Right ventricle myocardium superior (tissue), 1 donor: ENCODE measurements around the gene DDX24. TPM values are rescaled to one million over a fixed set of nuclear protein-coding genes. Genes with fewer than 3 reads are reported as not detected.

ENCODE experiments used
- ATAC-seq: fragments of 200-7000 bp; cut with Tn5 transposase; one replicate; pipeline ENCODE4 v1.9.1; 2020; ENCODE audit warnings: mild to moderate bottlenecking; ENCODE audit not compliant: poor library complexity
- DNase-seq: peaks from one replicate; pipeline ENCODE4 v3.0.0-alpha.2; 2020
- intact Hi-C: fragments of 100-400 bp; cut with DNase I; formaldehyde crosslinking; loops from one replicate; pipeline ENCODE4 v1.11.2; 2022
- total RNA-seq: library from RNA; stranded (reverse); fragmentation: NEBNext Ultra II Directional; extraction: Animal tissue kit (Norgen Biotek cat#: 25700); gene quantifications from one replicate; pipeline ENCODE4 v1.2.1, GENCODE V29; 2021
- donor health status: DM: no; HTN: yes; CAD: no; lungs with severe emphysema.

The DDX24 gene
- total RNA-seq, 1 donor from 2014 or later = 181 TPM

DNA sequence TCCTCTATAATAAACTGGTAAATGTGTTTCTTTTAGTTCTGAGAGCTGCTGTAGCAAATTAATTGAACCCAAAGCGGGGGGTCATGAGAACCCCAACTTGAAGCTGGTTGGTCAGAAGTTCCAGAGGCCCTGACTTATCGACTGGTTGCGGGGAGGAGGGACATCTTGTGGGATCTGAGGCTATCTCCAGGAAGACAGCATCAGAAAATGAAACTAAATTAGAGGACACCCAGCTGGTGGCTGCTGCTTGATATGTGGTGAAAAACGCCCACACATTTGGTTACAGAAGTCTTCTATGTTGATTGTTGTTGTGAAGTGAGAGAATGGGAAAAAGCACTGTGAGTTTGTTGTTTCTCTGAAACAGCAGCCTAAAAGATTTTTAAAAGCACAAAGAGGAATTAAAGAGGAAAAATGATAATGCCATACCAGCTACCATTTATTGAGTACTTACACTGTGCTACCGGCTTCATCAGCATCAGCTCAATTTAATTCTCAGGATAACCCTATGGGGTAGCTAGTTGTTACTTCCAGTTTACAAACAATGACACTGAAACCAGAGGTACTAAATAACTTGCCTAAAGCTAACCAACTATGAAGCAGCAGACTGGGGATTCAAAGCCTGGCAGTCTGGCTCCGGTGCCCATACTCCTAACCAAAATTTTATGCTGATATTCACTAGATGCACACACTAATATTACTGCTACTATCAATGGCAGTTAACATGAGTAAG lies 24.3 kb downstream of the DDX24 start:
- no peak for ATAC-seq
- no peak for DNase-seq
- intact Hi-C loops = no loop called here

DNA sequence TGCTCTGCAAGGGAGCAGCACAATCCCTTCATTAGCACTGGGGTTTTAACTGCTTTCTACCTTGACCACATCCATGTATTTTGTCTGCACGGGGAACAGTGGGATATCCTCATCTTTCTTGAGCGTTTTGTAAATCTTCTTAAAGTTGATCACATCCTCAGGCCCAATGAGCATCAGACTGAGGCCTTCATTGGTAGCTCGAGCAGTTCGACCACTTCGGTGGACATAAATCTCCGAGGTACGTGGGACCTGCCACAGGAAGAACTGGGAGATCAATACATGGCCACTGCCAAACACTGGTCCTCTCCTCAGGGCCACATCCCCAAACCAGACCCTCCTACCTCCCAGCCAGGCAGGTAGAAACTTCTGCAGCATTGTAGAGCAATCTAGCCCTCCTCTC lies 26.1 kb downstream of the DDX24 start:
- intact Hi-C loops = no loop called here

GRCh38 chr14:94054401-94054800 lies 26.6 kb downstream of the DDX24 start:
- intact Hi-C loops = no loop called here
- ATAC-seq = no peak
- no peak for DNase-seq

More for the DNA sequence above, 26.1 kb downstream of the DDX24 start:
- ATAC-seq (no peak), DNase-seq (no peak)

DNA sequence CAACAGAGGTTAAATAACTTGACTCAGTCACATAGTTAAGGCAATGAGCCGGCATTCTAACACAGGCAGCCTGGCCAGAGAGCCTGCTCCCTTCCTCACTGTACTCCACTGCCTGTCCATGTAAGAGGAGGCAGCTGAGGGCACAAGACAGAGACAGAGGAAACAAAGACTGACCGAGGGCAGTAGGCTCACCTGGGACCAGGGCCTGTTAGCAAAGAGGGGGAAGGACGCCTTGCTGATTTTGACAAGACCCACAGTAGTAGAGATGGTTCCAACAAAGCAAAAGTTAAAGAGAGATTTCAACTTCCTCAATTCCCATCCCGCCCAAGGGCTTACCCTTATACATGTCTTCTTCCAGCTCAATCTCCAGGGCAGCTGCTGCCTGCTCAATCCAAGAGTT lies 28.3 kb downstream of the DDX24 start:
- no peak for ATAC-seq
- intact Hi-C loops = no loop called here
- no peak for DNase-seq

DNA sequence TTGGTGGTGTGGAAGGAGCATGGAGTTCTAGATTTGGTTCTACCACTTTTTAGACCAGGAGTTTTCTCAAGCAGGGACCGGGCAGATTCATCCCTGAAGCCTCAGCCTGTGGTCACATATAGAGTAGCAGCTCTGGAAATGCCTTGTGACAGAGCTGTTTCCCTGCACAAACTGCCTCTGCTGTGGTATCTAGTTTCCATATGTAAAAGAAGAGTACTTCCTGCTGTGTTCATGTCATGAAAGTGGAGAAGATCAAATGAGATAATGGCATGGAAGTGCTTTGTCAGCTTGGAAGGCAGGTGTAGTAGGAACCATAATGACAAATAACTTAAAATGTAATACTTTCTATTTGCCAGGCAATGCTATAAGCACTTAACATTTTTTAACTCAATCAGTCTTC lies 28.8 kb downstream of the DDX24 start:
- no peak for DNase-seq
- intact Hi-C loops = no loop called here
- ATAC-seq = no peak

DNA sequence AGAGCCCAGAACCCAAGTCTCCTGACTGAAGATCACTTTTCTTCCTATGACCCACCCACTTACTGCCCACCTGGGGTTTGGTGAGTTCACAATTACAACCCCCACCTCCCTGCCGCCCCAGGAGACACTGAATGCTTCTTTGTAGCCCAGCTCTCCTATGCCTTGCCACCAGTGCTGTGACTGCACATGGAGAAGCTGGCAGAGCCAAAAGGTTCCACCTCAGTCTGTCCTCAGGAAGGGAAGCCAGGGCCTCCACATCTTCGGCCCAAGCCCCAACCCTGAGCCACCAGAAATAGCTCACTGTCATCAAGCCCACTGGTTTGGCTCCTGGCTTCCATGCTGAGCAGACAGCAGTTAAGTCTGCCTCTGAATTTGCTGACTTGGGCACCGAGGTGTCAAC lies 29.2 kb downstream of the DDX24 start:
- DNase-seq (no peak), ATAC-seq (peak; percentile 51)
- intact Hi-C loops = no loop called here

GRCh38 chr14:94051115-94051514 lies 29.9 kb downstream of the DDX24 start:
- ATAC-seq (peak; percentile 47), DNase-seq (peak; percentile 74)
- intact Hi-C loops = no loop called here

DNA sequence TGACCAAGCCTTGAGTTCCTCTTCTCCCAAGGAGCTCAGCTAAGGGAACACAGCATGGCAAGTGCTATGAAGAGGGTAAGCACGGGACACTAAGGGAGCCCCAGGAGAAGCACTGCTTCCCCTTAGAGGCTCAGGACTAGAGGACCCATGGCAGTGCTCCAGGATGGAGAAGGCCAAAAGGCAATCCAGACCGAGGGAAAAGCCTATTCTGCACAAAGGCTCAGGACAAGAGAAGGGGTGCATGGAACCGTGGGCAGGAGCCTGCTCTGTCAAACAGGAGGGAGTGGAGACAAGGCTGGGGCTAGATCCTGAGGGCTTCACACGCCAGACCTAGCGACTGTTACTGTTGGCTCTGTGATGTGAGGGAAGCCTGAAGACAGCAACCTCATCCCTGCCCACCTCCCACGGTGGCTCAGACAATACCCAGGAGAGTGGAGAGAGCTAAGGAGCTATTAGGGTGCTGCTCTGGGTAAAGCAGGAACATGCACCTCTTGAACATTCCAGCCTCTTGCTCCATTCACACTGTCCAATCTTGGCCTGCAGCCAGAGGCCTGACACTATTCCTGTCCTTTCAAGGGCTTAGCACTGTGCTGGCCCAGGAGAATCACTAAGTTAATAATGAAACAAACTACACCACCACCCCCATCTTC lies 30.6 kb downstream of the DDX24 start:
- intact Hi-C loops = no loop called here
- DNase-seq (peak; percentile 84), ATAC-seq (peak; percentile 91)

GRCh38 chr14:94049625-94050023 lies 31.4 kb downstream of the DDX24 start:
- DNase-seq (no peak), ATAC-seq (no peak)
- intact Hi-C loops = no loop called here

- ATAC-seq = no peak
- intact Hi-C loops = no loop called here
- no peak for DNase-seq
These were observed 32.0 kb downstream of the DDX24 start for GRCh38 chr14:94048691-94049624.

DNA sequence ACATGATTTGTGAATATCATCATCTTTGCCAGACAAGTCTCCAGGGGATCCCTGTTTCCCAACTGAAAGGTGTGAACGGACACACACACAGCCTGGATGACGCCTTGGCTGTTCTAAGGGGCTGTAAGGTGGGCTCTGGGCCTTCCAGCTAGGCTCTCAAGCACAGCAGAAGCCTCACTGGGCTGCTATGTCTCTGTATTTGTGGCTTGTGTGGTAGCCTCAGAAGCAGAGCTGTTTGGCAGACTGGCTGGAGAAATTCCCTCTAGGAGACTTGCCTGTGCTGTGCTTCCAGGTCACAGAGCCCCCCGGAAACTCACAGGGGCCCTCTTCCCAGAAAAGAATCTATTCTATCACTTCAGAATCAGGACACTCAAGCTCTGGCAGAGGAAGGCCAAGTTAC lies 33.4 kb downstream of the DDX24 start:
- DNase-seq = no peak
- intact Hi-C loops = no loop called here
- no peak for ATAC-seq

DNA sequence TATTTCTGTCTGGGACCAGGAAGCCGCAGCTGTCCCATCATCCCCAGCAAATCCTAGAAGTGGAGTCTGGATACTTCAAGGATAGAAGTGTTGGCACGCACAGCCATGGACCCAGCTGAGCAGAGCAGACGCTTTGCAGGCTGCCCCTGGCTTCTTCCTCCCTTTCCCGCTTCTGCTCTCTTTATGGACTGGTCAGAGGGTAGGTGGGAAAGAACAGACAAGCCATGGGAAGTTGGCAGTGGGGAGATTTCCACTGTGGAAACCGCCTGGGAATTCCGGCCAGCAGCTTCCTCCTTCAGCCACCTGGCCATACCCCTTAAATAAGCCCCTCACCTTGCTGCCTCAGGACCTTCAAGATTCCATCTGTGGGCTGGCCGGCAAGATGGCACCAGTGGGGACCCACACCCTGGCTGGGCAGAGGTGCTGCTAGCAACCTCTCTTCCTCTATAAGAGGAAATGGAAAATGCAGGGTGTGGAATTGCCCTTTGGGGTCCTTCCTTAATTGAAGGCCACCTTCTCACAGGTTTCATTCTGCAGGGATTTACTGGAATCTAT lies 34.2 kb downstream of the DDX24 start:
- DNase-seq (no peak), ATAC-seq (no peak)
- intact Hi-C loops = no loop called here

DNA sequence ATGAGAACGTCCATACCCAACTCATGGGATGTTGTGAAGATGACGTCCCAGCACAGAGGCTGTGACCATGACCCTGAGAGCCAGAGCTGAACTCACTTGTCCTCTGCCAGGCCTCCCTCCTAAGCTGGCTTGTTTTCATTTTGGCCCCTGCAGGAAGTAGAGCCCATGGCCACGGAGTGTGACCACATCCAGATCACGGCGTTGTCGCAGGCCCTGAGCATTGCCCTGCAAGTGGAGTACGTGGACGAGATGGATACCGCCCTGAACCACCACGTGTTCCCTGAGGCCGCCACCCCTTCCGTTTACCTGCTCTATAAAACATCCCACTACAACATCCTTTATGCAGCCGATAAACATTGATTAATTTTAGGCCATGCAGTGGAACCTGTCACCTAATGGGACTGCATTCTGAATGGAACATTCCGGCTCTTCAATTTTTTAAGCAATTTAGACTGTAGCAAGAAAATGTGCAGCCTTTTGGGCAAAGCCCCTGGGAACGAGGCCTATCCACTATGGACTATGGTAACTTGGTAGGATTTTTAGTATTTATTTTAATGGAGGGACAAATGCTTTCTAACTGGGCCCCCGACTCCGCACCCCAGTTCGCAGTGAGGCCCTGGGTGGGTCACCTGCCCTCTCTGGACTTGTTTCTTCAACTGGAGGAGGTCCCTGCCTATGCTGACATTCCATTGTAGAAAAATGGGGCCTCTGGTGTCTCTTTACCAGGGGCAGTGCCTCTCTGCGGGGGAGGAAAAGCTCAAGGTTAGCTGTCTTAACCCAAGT lies 35.2 kb downstream of the DDX24 start:
- intact Hi-C loops = no loop called here

GRCh38 chr14:94045101-94045500 lies 35.9 kb downstream of the DDX24 start:
- intact Hi-C loops = no loop called here
- DNase-seq = no peak
- no peak for ATAC-seq

More for the DNA sequence above, 35.2 kb downstream of the DDX24 start:
- no peak for ATAC-seq
- no peak for DNase-seq

GRCh38 chr14:94044476-94045091 lies 36.4 kb downstream of the DDX24 start:
- ATAC-seq (no peak), DNase-seq (no peak)
- intact Hi-C loops = loop anchor here (5.0 kb wide), 1 partner anchor 133 kb away; no protein-coding TSS in a partner anchor

GRCh38 chr14:94043756-94044475 lies 37.1 kb downstream of the DDX24 start:
- DNase-seq (no peak), ATAC-seq (no peak)
- intact Hi-C loops = loop anchor here (5.0 kb wide), 1 partner anchor 133 kb away; no protein-coding TSS in a partner anchor

DNA sequence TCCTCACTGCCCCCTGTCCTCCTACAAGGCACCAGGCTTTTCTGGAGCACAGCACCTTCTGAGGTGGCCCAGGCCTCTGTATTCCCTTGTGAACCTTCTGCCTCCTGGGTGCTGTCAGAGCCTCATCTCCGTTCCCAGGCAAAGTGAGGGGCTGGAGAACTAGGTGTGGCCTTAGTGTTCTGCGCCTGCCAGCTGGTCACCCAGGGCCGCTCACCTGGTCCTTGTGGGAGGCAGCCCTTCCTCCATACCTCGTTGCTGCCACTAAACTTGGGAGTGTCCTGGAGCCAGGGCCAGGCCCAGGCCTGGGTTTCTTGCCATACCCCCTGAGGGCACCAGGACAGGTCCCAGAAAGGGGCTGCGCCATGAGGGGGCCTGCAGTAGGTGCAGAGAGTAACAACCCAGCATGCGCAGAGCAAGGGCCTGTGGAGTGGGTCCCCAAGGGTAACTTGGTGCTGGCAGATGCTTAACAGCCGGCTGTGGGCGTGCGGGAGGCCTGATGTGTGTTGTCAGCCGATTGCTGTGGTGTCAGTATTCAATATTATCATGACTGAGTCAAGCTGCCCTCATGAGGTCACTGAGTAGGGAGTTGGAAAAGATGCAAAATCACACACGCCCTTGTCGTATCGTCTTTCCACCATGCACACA lies 37.8 kb downstream of the DDX24 start:
- intact Hi-C loops = loop anchor here (5.0 kb wide), 1 partner anchor 134 kb away; no protein-coding TSS in a partner anchor
- peak; percentile 56 for DNase-seq
- no peak for ATAC-seq
